ENCODE measurements around the gene NSMF.

NSMF gene

GRCh38 chr9:137491735-137492432 lies 32.8 kb upstream of the NSMF start:
- no peak for DNase-seq (ENCODE audit: low spot score)

GRCh38 chr9:137490532-137491186 lies 31.5 kb upstream of the NSMF start:
- DNase-seq (ENCODE audit: low spot score): no peak

GRCh38 chr9:137488906-137489305 lies 29.8 kb upstream of the NSMF start:
- no peak for DNase-seq (ENCODE audit: low spot score)

GRCh38 chr9:137488327-137488653 lies 29.2 kb upstream of the NSMF start:
- no peak for DNase-seq (ENCODE audit: low spot score)

- DNase-seq (ENCODE audit: low spot score): no peak
These were observed 28.6 kb upstream of the NSMF start for GRCh38 chr9:137487454-137488326.

- DNase-seq (ENCODE audit: low spot score): no peak
These were observed 27.7 kb upstream of the NSMF start for GRCh38 chr9:137486545-137487453.

- no peak for DNase-seq (ENCODE audit: low spot score)
These were observed 27.0 kb upstream of the NSMF start for GRCh38 chr9:137486141-137486490.

GRCh38 chr9:137485343-137486140 lies 26.4 kb upstream of the NSMF start:
- no peak for DNase-seq (ENCODE audit: low spot score)

GRCh38 chr9:137484551-137485315 lies 25.6 kb upstream of the NSMF start:
- DNase-seq (ENCODE audit: low spot score): no peak

GRCh38 chr9:137482094-137482781 lies 23.1 kb upstream of the NSMF start:
- DNase-seq (ENCODE audit: low spot score): no peak

GRCh38 chr9:137480686-137481683 lies 21.9 kb upstream of the NSMF start:
- DNase-seq (ENCODE audit: low spot score): no peak

GRCh38 chr9:137479892-137480685 lies 21.0 kb upstream of the NSMF start:
- no peak for DNase-seq (ENCODE audit: low spot score)

GRCh38 chr9:137478962-137479861 lies 20.1 kb upstream of the NSMF start:
- DNase-seq (ENCODE audit: low spot score): peak; percentile 64

GRCh38 chr9:137478613-137478961 lies 19.5 kb upstream of the NSMF start:
- no peak for DNase-seq (ENCODE audit: low spot score)

- DNase-seq (ENCODE audit: low spot score): no peak
These were observed 18.9 kb upstream of the NSMF start for GRCh38 chr9:137477778-137478612.

GRCh38 chr9:137476856-137477255 lies 17.7 kb upstream of the NSMF start:
- DNase-seq (ENCODE audit: low spot score): no peak

All from AG20443 (cell line).